HCT116 (cell line): Measurements from ENCODE around the gene TRIM59.

Experiments
- POLR2AphosphoS5 ChIP-seq: IDR thresholded peaks from 2 replicates; pipeline ENCODE4 v1.6.1; 2011; ENCODE audit warnings: mild to moderate bottlenecking, low read depth, low read length, moderate library complexity
- TF ChIP-seq, protein P1 (sequence below), 3 experiments: fragments of 200-600 bp in 1 of 3; sonication (generic) in 1 of 3; IDR thresholded peaks in 2 of 3; conservative IDR thresholded peaks in 1 of 3; 2 replicates each; pipeline ENCODE4 v1.5.1; 2012 to 2017; ENCODE audit warnings: low read depth in 2 of 3, low read length in 2 of 3, antibody characterized with exemption in 1 of 3, borderline replicate concordance in 1 of 3, control low read depth in 1 of 3, mild to moderate bottlenecking in 1 of 3, mixed read lengths in 1 of 3, mixed run types in 1 of 3, moderate library complexity in 1 of 3; ENCODE audit not compliant: insufficient read depth in 1 of 3

DNA sequence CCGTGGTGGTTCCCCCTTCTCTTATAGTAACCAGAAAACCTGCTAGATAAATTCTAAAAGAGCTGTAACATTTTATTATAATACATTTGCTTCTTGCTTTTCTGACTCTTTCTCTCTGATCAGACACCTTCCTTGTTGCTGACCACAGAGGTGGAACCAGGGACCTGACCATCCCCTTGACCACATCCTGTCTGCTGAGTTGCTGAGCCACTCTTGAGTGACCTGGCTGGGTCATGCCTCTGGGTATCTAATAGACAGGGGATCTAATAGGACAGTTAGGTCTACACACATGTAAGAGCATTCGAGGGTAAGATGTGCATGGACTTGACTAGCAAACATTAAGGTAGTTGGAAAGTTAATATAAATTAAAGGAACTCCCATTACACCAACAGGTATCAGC lies 22.8 kb upstream of the TRIM59 start:
- TF ChIP-seq, protein P1, sequence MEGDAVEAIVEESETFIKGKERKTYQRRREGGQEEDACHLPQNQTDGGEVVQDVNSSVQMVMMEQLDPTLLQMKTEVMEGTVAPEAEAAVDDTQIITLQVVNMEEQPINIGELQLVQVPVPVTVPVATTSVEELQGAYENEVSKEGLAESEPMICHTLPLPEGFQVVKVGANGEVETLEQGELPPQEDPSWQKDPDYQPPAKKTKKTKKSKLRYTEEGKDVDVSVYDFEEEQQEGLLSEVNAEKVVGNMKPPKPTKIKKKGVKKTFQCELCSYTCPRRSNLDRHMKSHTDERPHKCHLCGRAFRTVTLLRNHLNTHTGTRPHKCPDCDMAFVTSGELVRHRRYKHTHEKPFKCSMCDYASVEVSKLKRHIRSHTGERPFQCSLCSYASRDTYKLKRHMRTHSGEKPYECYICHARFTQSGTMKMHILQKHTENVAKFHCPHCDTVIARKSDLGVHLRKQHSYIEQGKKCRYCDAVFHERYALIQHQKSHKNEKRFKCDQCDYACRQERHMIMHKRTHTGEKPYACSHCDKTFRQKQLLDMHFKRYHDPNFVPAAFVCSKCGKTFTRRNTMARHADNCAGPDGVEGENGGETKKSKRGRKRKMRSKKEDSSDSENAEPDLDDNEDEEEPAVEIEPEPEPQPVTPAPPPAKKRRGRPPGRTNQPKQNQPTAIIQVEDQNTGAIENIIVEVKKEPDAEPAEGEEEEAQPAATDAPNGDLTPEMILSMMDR (IDR thresholded peaks at IDR 0.05 in 2 of 3, conservative IDR thresholded peaks at IDR 0.05 in 1 of 3; ENCODE audit: borderline replicate concordance in 1 of 3, insufficient read depth in 1 of 3, low read depth in 2 of 3, low read length in 2 of 3): no peak
- TF ChIP-seq POLR2AphosphoS5: no peak
